HG03520 (cell line): Measurements from ENCODE around the gene S1PR1.
A peak's percentile ranks its signal among the peaks of the same experiment; 100 is the strongest.

Experiments used
- ATAC-seq: cut with Tn5 transposase; IDR thresholded peaks from one replicate; pipeline ENCODE4 v1.9.1; 2021; ENCODE audit warnings: mild to moderate bottlenecking, moderate library complexity; ENCODE audit not compliant: unreplicated experiment

S1PR1 gene

DNA sequence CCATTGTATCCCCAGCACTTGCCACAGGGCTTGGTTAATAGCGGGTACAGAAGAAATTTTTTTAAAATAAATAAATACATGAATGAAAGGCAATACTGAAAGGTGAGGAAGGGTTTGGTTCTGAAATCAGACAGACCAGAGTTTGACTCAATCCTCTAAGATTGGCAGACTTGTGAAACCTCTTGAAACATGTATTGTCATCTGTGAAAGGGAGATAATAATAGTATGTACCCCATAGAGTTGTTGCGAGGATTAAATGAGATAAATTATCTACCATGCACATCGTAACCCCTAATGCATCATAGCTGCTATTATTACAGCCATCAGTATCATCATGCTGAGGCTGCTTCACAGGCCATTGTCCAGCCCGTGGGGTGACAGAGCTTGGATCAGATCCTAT lies 41.4 kb downstream of the S1PR1 start:
- ATAC-seq, result no peak

DNA sequence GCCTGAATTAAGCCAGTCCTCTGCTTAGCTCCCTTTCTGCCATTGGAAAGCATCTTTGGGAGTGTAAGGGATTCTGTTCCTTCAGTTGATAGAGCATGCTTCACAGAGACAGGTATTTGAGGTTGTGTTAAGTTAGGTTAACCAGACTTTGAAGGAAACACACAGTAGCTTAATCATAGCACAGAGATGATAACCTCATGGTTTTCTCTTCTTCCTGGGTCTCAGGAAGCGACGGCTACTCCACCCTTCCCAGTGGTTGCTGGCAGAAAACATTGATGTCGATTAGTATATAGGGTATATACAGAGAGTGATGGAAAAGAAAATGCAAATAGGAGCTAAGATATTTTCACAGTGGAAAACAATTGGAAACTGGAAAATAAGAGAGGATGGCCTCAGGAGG lies 42.0 kb downstream of the S1PR1 start:
- ATAC-seq, result no peak

DNA sequence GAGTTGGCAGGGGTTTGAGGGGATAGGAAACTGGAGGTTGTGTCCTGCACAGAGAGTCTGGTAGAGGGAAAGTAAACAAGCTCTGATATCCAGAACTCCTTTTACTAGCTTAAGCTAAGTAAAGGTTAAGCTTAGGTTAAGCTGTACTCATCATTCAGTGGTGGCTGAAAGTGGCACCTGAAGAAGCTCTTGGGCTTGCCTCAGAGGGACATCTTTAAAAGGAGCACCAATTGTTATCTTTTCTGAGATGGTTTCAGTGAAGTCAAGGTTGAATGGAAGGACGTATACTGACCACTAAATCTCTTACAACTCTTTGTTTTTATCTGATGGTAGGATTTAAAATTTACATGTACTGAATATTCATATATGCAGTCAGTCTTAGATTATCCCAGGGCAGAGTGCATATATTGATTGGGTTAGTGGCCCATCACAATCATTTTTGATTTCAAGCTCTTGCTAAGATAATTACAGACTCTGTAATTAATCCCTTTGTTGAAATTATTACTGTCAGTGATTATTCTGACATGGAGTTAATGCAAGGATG lies 43.3 kb downstream of the S1PR1 start:
- ATAC-seq, result no peak

DNA sequence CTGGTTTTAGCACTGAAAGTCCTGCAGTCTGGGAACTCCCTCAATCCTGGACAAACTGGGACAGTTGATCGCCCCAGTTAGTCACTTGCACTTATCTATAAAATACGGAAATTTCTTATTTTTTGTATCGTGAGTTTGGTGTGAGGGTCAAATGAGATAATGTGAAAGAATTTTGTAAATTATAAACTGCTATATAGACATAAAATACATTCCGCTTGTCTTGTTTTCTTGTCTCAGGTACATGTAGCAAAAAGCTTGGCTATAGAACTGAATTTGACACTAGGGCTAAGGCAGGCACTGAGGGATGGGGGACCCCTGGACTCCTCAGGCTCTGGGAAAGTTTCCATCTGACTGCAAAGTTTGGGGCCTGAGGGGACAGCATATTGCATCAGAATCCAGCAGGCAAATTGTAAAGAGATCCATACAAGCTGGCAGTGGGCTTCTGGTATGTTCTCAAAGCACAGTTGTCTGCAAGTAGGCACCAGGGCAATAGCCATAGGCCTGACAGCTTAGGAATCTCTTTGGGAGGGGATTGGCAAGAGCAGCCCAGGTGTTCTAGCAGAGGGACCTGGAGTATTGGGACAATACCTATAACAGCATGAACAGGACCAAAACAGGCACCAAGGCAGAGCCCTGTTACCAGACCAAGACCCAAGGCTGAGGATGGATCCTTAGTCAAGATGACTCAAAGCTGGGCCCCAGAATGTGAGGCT lies 44.3 kb downstream of the S1PR1 start:
- no peak for ATAC-seq

DNA sequence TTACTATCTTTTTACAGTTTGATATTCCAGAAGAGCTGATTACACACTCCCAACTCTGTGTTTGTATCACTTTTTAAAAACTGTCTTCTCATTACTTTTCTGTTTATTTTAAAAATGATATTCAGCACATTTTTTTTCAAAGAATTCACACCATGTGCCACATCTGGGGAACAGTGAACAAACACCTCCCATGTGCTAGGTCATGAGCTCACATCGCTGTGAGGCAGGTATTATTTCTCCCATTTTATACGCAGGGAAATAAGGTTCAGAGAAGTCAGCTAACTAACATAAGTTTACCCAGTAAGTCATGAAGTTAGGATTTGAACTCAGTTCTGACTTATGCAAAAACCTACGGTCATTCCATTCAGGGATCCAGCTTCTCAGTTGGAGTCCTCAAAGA lies 44.9 kb downstream of the S1PR1 start:
- no peak for ATAC-seq

DNA sequence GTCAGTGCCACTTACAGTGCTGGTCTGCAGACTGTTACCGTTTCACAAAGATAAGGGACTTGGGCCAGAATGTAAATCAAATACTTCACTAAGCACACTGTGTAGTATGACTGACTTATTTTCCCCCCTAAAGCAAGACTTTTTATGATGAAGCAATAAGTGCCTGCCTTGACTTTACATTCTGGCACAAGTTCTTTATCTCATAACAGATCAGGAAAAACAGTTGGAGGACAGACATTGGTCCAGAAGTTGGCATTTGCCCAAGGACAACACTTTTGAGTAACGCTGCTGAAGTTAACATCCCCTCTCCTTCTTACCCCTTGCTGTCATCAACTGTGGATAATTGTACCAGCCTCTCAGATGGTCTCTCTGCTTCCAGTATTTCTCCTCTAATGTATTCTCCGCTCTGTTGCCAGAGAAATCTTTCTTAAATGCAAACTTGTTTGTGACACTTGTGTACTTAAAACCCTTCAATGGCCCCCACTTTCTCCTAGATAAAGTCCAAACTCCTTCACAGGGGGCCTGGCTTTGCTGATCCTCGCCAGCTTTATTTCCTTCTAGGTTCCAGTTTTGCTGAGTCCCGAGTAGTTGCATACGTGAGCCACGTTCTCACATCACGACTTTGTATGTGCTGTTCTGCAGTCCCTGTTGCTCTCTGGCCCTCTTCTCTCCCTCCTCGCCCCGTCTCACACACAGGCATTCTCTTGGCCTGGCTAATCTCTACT lies 45.7 kb downstream of the S1PR1 start:
- ATAC-seq, result no peak

DNA sequence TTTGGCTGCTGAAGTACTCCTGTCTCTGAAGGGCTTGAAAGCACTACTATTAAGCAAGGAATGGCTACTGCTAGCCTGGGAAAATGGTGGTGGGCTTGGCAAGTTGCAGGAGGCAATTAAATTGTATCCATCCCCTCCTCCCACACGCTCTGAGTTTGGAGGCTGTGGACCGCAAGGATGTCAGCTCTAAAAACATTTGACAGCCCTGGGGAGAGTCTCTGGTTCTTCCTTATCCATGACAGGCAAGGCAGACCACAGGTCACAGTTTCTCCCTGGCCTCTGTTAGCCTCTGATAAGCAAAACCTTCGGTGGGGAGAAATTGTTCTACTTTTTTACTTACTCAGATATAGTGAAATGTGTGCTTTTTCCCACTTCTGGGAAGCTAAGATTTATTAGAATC lies 46.6 kb downstream of the S1PR1 start:
- no peak for ATAC-seq

DNA sequence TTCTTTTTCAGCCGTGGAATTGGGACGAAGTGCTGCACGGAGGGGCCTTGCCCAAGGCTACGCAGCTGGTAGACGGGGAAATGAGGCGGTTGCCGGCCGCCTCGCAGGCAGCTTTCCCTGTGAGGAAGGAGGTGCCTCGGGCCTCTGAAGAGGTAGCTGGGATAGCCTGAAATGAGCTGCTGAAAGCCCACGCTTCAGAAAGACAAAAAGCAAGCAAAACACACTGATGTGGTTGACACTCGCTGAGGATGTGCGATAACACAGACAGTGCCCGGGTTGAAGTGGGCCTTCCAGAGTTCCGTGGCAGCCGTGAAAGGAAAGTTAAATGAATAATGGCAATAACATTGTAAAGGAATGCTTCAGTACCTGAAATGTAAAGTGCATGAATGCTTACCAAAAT lies 47.2 kb downstream of the S1PR1 start:
- ATAC-seq, result no peak

DNA sequence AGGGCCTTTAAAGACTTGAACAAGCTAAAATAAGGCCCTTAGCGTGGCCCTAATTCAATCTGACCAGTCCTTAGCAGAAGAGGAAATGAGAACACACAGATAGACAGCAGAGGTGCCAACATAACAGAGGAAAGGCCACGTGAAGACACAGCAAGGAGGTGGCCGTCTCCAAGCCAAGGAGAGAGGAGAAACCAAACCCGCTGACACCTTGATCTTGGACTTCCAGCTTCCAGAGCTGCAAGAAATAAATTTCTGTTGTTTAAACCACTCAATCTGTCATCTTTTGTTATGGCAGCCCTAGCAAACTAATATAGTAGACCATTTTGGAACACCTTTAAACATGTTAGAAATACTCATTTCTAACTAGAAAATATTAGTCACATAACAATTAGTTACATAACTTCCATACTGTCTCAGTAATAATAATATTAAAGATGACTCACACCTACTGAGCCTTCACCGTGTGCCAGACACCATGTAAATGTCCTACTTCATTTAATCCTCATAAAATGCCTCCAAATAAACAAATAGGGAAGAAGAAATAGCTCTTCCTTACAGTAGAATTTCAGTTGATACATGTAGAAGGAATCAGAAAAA lies 47.9 kb downstream of the S1PR1 start:
- no peak for ATAC-seq

DNA sequence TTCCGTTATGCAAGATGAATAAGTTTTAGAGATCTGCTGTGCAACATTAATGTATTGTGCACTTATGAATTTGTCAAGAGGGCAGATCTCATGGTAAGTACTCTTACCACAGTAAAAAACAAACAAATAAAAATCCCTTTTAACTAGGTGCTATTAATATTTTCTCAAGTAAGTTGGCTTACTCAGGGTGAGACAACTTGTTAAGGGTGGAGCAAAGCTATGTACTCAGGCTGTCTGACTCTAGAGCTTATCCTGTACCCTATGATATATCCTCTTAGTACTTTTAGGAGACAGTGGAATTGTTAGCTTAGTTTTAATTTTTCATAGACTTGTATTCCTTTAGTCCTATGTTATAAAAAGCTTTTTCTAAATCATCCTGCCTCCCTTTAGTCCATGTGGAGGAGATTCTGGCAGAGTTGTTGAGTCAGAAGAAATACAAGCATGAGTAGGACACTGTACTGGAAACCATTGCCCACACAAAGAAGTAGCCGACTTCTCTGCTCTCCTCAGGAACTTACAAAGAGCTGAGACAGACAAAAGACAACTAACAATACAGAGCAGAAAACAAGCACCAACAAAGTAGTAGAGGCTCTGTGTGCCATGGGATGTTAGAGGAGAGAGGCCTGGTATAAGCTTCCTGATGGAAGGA lies 49.2 kb downstream of the S1PR1 start:
- no peak for ATAC-seq

DNA sequence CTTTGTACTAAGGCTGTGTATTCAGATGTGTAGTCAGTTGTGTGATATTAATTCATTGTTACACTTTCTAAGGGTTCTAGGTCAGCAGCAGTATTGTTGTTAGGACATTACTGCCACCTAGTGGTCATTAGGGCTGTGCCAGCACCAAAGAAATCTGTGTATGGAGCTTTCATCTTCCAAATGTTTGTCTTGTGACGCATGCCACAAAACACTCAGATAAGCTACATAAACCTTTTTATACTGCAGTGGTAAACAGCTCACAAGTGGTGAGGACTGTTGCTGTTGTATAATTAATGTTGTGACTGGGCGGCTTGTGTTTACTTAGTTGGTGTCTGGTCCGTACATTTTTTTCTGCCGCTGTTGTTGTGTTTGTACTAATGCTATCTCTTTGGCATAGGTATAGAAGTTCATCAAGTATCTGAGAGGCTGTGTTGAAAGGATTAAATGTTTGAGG lies 51.7 kb downstream of the S1PR1 start:
- peak; percentile 64 for ATAC-seq

DNA sequence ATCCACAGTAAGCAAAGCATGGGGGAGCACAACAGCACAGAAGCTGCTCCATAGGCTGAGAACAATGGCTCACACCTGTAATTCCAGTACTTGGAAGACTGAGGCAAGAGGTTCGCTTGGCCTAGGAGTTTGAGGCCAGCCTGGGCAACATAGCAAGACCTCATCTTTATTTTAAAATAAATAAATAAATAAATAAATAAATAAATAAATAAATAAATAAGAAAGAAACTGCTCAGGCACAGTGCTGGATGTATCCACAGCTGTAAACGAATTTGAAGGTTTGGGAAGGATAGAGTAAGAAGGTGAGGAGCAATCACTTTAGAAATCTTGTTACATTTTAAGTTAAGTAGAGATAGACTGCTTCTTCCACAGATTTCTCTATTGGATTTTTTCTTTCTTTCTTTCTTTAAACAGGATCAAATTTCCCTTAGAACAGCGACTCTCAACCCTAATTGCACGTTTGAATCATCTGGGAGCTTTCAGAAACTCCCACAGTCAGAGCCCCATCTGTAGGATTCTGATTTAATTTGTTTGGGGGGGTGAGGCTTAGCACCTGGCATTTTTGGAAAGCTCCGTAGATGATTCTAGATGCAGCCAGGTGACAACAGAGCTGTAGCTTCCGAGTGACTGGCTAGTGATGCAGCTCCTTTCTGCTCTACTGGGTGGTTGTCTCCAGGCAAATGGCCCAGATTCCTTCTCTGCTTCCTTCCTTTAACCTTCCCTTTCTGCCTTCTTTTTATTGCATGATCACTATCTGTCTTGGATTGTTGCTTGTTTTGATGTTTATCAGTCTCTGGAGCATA lies 53.5 kb downstream of the S1PR1 start:
- no peak for ATAC-seq
